ENCODE measurements around the gene CHRM5. TPM values are rescaled to one million over a fixed set of nuclear protein-coding genes. Genes with fewer than 3 reads are reported as not detected.

CHRM5 gene
- polyA plus RNA-seq, 1 experiment, result 0.04 TPM

DNA sequence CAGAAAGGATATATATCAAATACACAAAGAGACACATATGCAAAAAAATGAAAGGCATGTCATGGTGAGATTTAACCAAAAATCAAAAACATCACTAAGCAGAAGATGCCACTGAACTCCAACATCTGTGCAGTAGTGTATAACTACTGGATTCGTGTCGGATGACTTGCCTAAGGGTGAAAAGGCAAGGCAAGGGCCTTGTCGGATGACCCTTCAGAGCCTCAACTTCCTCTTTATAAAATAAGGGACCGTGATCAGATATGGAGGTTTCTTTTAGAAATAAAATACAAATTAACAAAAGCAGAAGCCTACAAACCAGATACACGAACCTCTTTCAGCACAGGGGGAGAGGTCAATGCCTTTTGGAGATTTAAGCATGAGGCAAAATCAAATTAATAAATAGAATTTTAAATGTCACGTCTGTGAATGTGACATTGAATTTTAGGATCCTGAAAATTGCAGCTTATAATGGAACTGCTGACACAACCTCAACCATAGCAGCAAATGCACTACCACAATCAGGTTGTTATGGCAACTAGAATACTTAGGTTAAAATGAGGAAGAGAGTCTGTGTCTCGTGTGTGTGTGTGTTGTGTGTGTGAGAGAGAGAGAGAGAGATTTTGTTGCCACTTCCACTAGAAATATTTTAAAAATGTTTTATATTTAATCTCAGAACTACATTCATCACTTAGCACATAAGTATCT lies 8.3 kb upstream of the CHRM5 start:
- Histone ChIP-seq H3K4me3 (ENCODE audit: low read depth, low read length) (no peak overlapping the region), H3K27me3 (ENCODE audit: control insufficient read depth, insufficient read depth, low read length) (no peaks in the 10 kb centered on the region), H3K36me3 (ENCODE audit: control insufficient read depth, insufficient read depth, low read length) (no peaks in the 10 kb centered on the region)
- DNase-seq (ENCODE audit: low read depth), result no peak
- ChIA-PET CTCF (no interaction called here), POLR2A (no interaction called here)
- TF ChIP-seq, protein P1, sequence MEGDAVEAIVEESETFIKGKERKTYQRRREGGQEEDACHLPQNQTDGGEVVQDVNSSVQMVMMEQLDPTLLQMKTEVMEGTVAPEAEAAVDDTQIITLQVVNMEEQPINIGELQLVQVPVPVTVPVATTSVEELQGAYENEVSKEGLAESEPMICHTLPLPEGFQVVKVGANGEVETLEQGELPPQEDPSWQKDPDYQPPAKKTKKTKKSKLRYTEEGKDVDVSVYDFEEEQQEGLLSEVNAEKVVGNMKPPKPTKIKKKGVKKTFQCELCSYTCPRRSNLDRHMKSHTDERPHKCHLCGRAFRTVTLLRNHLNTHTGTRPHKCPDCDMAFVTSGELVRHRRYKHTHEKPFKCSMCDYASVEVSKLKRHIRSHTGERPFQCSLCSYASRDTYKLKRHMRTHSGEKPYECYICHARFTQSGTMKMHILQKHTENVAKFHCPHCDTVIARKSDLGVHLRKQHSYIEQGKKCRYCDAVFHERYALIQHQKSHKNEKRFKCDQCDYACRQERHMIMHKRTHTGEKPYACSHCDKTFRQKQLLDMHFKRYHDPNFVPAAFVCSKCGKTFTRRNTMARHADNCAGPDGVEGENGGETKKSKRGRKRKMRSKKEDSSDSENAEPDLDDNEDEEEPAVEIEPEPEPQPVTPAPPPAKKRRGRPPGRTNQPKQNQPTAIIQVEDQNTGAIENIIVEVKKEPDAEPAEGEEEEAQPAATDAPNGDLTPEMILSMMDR (IDR thresholded peaks at IDR 0.05; ENCODE audit: insufficient read depth, low read depth, low read length), result no peak

DNA sequence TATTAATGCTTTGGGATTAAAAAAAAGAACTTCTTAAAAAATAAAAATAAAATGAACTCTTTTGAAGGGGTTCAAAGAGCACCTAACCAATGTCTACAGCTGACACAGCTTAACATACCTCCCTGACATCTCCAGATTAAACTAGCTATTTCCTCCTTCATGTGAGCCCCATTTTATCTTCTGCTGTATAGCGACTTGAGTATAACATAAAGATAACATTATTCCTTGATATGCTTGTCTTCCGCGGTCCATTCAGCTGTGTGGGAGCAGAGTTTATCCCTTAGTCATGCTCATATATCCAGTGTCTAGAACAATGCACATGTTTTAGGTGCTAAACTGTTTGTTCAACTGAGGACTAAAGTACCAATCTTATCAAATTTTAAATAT lies 7.8 kb upstream of the CHRM5 start:
- no peak overlapping the region for H3K4me3 ChIP-seq (ENCODE audit: low read depth, low read length)
- no peaks in the 10 kb centered on the region for H3K27me3 ChIP-seq (ENCODE audit: control insufficient read depth, insufficient read depth, low read length)
- no peak for DNase-seq (ENCODE audit: low read depth)
- ChIA-PET POLR2A (no interaction called here), CTCF (no interaction called here)
- TF ChIP-seq, protein P1 (IDR thresholded peaks at IDR 0.05; ENCODE audit: insufficient read depth, low read depth, low read length), result no peak
- H3K36me3 ChIP-seq (ENCODE audit: control insufficient read depth, insufficient read depth, low read length), result no peaks in the 10 kb centered on the region

DNA sequence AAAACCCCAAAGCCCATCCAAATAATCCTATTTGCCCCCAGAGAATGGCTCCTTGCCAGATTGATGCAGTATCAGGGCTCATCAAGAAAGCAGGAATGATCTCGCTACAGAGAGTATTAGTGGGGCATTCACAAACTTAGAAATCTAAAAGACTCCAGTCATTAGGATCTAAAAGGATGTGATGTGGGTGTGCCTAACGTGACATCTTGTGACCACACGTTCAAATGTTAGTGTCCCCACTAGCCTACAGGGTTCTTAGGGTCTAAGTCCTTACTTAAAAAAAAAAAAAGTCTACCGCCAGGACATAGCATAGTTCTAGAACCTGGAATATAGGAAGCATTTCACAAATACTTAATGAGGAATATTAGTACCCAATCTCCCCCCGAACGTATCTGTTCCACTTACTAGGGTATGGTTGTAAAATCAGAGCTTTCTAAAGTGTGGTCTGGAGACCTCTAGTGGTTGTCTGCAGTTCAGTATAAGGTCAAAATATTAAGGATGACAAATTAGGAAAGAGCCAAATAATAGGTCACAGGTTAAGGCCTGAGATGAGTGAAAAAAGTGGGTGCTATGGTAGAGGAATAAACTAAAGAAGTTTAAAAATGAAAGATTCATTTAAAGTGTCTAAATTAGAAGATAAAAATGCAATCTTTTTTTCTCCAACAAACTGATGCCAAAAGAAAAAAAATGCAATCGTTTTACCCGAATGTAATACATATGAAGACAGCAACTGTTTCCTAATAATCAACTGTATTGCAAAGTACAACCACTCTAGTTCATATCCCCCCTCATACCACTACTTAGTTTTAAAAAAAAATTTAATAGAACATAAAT lies 4.2 kb upstream of the CHRM5 start:
- DNase-seq (ENCODE audit: low read depth), result no peak
- ChIA-PET CTCF (interaction anchor here (0.5 to 1.0 kb wide), 14 partner anchors 9 to 674 kb away, joined by 3 to 6 read pairs (median 3); no protein-coding TSS in a partner anchor), POLR2A (no interaction called here)

DNA sequence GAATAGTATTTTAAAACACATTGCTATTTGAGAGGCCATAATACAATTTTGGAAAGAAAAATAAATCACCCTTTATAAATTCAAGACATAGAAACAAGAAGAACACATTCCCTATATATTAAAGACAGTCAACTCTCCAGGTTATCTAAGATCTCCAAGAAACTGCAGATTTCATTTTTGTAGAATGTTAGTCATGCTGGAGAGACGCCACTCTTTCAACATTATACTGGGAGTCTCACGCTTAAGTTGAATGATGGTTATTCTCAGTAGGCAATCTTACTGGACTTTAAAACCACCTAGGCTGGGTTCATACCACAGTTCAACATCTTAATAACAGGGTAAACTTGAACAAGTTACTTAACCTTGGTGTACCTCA lies 3.6 kb upstream of the CHRM5 start:
- POLR2A ChIA-PET, result no interaction called here
- Histone ChIP-seq H3K36me3 (ENCODE audit: control insufficient read depth, insufficient read depth, low read length) (no peaks in the 10 kb centered on the region), H3K27me3 (ENCODE audit: control insufficient read depth, insufficient read depth, low read length) (no peaks in the 10 kb centered on the region), H3K4me3 (ENCODE audit: low read depth, low read length) (no peak overlapping the region)
- CTCF ChIA-PET, result interaction anchor here (0.5 to 1.4 kb wide), 9 partner anchors 8 to 671 kb away, joined by 3 to 6 read pairs (median 3); no protein-coding TSS in a partner anchor
- TF ChIP-seq, protein P1 (IDR thresholded peaks at IDR 0.05; ENCODE audit: insufficient read depth, low read depth, low read length), result no peak
- DNase-seq (ENCODE audit: low read depth), result no peak

More for the DNA sequence above, 4.2 kb upstream of the CHRM5 start:
- Histone ChIP-seq H3K4me3 (ENCODE audit: low read depth, low read length) (no peak overlapping the region), H3K36me3 (ENCODE audit: control insufficient read depth, insufficient read depth, low read length) (no peaks in the 10 kb centered on the region), H3K27me3 (ENCODE audit: control insufficient read depth, insufficient read depth, low read length) (no peaks in the 10 kb centered on the region)
- TF ChIP-seq, protein P1 (IDR thresholded peaks at IDR 0.05; ENCODE audit: insufficient read depth, low read depth, low read length), result peak; percentile 75

DNA sequence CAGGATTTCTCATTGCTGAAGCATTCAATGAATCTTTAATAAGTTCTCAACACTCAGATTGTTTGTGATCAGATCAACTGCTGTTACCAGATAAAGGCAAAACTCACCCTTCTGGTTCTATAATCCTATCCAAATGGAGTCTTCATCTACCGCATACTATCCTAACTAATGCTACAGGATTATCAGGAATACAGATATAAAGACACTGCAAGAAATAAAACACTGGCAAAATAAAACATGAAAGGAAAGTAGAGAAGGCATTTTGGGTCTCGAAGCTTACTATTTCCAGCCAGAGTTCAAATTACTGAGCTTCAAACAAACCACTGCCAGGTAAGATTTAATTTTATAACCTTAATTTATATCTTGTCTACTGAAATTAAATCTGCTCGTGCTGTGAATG lies 524 bp downstream of the CHRM5 start:
- TF ChIP-seq, protein P1 (IDR thresholded peaks at IDR 0.05; ENCODE audit: insufficient read depth, low read depth, low read length), result no peak
- ChIA-PET POLR2A (no interaction called here), CTCF (interaction anchor here (0.6 to 1.9 kb wide), 5 partner anchors 10 to 268 kb away, joined by 3 to 5 read pairs (median 4); no protein-coding TSS in a partner anchor)
- H3K4me3 ChIP-seq (ENCODE audit: low read depth, low read length), result no peak overlapping the region
- no peaks in the 10 kb centered on the region for H3K36me3 ChIP-seq (ENCODE audit: control insufficient read depth, insufficient read depth, low read length)
- no peak for DNase-seq (ENCODE audit: low read depth)
- H3K27me3 ChIP-seq (ENCODE audit: control insufficient read depth, insufficient read depth, low read length), result no peaks in the 10 kb centered on the region

Measured in BJ (cell line).